ENCODE measurements around the gene MT2A.

Gene MT2A

DNA sequence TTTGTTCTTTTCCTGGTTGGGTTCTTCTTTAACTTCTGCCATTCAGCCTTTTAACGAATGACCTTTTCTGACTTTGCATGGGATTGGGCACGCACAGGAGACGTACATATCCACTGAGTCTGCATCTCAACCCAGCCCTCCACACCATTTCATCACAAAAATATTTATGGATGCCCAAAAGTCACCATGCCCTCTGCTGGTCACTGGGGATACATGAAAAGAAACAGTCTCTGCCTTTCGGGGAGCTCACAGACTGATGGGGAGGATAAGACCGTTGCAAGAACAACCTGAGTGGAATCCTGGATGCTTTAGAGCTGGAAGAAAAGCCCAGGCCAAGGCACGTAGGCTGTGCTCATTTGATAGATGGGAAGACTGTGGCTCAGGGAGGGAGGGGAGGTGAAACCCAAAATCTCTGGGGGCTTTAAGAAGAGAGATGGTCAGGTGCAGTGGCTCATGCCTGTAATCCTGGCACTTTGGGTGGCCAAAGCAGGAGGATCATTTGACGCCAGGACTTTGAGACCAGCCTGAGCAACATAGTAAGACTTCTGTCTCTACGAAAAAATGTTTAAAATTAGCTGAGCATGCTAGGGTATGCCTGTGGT lies 7.9 kb upstream of the MT2A start:
- DNase-seq (ENCODE audit: low read depth in 2 of 2, low spot score in 1 of 2), result no peak

DNA sequence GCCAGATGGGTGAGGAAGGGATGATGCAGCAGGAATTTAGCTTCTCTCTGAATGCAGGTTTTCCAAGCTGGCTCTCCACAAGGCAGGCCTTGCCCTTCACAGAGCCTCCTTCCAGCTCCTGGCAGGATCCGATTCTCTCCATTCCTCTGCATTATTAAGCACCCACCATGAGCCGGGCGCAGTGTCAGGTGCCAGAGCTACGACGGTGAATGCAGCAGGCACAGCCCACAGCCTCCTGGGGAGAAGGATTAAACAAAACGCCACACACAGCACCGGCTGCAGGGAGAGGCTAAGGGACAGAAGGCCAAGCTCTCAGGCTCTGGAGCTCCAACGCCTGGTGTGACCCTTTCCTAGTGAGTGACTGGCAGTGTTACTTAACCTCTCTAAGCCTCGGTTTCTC lies 7.1 kb upstream of the MT2A start:
- DNase-seq (ENCODE audit: low read depth in 2 of 2, low spot score in 1 of 2), result no peak

DNA sequence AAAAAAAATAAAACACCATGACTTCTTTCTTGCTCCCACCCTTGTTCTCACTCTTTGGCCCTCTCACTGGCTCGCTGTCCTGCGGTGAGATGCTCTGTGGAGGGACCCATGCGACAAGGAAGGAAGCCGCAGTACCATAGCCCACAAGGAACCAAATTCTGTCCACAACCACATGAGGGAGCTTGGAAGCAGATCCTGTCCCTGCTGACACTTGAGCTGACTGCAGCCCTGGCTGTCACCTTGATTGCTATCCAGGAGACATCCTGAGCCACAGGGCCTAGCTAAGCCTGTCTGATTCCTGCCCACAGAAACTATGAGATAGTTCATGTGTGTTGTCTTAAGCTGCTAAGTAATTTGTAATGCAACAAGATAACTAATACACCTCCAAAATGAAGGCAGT lies 4.8 kb upstream of the MT2A start:
- no peak for DNase-seq (ENCODE audit: low read depth in 2 of 2, low spot score in 1 of 2)

DNA sequence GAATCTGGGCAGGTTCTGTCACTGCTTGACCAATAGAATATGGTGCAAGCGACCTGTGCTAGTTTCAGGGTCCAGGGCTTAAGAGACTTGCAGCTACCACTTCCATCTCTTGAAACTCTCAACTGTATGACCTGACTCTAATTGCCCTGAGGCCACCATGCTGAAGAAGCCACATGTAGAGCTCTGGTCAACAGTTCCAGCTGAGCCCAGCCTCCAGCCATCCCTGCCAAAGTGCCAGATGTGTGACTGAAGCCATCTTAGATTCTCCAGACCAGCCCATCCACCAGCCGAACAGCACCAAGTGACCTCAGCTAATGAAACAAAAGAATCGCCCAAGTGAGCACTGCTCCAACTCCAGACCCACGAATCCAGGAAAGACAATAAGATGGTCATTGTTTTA lies 3.4 kb upstream of the MT2A start:
- no peak for DNase-seq (ENCODE audit: low read depth in 2 of 2, low spot score in 1 of 2)

DNA sequence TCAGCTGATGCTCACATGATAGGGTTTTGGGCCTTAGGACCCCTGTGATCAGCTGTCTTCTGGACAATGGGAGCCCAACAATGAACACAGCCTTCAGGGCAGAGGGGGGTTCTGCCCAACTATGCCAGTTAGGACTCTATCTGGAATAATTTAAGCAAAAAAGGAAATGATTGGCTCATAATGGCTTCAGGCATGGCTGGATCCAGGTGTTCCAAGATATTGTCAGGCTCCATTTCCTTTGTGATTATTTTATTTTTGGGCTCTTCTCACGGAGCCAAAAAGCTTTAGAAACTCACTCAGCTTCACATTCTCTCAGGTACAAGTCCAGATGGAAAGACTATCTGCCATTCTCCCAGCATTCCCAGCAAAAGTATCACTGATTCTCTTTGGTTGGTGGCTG lies 2.9 kb upstream of the MT2A start:
- no peak for DNase-seq (ENCODE audit: low read depth in 2 of 2, low spot score in 1 of 2)

DNA sequence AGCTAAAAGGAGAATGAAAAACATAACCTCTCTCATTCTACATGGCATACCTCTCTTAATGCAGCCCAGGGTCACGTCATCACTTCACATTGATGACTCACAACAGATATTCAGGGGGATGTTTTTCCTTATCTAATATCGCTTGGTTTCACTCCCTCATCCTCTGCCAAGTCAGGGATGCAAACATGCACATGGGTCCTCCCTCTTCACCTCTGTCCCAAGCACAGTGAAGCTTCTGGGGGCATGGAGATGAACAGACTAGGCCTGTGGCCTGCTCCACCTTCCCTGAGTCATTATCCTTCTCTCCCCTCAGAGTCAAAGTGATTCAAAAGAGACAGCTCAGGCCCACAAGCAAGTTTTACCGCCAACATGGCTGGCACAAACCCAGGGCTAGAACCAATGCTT lies 2.3 kb upstream of the MT2A start:
- no peak for DNase-seq (ENCODE audit: low read depth in 2 of 2, low spot score in 1 of 2)

DNA sequence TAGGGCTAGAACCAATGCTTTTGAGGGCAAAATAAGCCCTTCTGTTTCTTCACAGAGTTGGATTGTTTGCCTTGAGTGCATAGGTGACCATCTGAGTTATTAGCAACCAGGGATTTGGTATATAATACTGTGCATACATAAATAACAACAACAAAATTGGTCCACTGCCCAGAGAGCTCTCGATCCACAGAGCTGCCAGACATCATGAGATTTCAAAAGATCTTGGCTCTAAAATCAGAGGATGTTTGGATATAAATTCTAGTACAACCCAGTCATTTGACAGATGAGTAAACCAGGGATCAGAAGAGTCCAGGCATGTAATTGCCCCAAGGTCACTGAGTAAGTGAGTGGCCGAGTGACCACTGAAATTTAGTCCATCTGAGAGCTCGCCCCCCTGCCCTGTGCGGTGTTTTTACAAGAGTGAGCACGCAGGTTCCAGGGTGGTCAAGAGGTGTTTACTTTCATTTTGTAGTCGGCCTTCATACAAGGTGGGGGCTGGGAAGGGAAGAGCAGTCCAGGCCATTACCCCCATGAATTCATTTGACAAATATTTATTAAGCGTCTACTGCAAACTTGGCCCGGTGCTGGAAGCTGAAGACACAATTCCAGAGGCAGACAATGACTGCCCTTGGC lies 1.8 kb upstream of the MT2A start:
- DNase-seq (ENCODE audit: low read depth in 2 of 2, low spot score in 1 of 2), result no peak

DNA sequence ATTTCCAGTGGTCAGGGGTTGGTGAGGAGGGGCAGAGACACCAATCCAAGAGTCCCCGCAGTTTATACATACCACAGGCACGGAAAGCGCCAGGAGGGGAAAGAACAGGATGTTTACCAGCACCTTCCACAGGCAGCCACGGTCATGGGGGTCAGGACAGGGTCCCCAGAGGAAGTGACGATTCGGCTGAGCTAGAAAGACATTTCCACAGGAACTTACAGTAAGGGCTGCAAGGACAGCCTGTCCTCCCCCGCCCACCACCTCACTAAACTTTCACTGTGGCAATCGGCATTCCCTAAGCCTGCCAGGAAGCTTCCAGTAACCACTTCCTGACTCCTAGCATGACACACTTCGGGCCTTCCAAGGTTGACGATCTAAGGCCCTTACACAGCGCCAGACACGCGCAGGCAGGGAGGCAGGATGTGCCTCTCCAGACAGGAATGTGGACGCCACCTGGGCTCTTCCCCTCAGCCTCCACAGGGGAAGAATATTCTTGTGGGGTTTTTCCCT lies 1.2 kb upstream of the MT2A start:
- no peak for DNase-seq (ENCODE audit: low read depth in 2 of 2, low spot score in 1 of 2)

DNA sequence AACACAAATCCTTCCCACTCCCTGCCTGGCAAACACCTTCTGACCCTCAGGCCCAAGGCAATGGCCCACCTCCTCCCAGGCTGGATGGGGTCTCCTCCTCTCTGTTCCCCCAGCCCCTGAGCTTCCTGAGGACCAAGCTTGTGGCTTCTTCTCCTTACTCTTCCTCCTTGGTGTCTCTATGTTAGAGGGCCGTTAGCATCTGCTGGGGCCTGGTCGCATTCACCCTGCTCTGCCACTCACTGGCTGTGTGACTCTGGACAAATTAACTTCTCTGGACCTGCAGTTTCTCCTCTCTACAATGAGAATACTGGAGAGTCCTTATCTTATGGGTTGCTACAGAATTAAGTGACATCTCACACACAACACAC lies 725 bp upstream of the MT2A start:
- no peak for DNase-seq (ENCODE audit: low read depth in 2 of 2, low spot score in 1 of 2)

DNA sequence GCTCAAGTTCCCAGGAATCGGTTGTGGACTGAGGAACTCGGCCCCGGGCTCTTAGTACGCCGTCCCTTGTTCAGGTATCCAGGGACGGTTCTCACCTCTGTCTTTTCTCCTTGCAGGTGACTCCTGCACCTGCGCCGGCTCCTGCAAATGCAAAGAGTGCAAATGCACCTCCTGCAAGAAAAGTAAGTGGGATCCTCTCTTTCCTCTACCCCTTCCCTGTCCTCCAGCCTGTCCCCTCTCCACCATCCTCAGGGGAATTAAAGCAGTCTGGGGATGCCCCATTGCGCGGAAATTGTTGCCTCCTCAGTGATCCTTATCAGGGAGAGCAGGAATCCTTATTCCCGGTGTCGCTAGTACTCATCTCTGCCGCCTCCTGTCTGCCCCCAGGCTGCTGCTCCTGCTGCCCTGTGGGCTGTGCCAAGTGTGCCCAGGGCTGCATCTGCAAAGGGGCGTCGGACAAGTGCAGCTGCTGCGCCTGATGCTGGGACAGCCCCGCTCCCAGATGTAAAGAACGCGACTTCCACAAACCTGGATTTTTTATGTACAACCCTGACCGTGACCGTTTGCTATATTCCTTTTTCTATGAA lies 585 bp downstream of the MT2A start:
- no peak for DNase-seq (ENCODE audit: low read depth in 2 of 2, low spot score in 1 of 2)

DNA sequence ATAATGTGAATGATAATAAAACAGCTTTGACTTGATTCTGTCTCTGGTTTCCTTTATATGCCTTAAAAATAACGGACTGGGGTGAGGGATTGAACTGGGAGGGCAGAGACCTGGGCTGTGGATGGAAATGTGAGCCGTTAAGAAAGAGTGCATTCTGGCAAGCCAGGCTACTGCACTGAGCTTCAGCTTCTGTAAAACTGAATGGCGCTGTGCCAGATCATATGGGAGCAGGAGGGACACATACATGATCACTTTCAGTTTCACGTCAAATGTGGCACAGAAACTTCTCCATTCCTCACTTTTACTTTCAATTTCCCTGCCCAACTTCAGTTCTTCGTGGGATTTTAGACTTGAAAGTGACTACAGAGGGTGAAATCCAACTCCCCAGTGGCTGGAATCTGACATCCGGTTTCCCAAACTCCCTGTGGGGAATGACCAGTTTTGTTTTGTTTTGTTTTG lies 1.1 kb downstream of the MT2A start:
- peak; percentile 47 to 48 for DNase-seq (ENCODE audit: low read depth in 2 of 2, low spot score in 1 of 2)

DNA sequence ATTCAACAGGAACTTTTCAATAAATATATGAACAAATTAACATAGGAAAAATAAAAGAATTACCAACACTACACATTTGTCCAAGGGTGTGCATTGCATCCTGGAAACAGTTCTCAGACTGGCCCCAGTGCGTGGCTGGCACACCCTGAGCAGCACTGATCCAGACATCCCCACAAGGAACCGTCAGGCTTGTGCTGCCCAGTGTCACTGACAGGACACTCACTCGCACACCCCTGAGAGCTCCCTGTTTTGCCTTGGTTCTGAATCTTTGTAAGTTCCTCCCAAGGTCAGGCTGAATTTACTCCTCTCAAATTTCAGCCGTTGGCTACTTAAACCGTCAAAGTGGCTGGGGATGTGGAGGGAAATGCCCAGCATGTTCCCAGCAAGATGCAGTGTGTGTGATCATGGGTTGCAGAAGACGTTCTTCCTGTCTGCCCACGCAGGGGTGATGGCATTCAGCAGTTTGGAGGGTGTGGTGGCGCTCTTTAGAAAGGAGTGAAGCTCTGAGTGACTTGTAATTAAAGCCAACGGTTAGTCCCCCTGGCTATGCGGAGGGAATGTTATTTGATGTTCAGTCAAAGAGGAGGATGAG lies 1.7 kb downstream of the MT2A start:
- DNase-seq (ENCODE audit: low read depth in 2 of 2, low spot score in 1 of 2), result peak; percentile 46 to 58

DNA sequence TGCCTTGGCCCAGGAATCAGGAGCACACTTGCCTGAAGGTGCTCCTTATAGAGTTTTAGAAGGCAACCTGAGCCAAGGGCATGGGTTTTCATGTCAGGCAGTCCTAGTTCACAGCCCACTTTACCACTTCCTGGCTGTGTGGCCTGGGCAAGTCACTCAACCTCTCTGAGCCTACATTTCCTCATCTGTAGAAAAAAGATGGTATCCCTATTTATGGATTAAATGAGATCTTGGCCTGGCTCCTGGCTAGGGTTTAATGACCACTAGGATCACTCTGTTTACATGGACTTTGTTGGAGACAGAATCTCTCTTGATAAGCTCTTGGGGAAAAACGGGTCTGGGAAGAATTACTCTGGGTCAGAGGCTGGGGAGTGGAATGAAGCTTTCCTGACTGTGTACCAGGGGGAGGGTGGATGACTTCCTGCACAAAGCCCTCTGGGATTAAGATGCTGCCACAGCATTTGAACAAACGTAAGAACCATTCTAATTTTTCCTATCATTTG lies 2.3 kb downstream of the MT2A start:
- DNase-seq (ENCODE audit: low read depth in 2 of 2, low spot score in 1 of 2), result no peak

DNA sequence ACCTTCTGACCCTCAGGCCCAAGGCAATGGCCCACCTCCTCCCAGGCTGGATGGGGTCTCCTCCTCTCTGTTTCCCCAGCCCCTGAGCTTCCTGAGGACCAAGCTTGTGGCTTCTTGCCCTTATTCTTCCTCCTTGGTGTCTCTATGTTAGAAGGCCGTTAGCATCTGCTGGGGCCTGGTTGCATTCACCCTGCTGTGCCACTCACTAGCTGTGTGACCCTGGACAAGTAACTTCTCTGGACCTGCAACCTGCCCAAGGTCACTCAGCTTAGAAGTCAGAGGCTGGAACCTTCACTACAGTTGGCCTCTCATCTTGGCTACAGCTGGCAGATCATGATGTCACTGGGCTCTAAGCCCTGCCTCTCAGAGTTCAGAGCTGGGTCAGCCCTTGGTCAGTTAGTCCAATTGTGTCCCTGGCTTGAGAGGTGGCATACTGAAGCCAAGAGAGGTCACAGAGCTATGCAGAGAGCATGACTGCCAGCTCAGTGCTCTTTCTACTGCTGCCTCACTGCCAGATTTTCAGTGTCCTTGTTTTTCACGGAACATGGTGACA lies 3.0 kb downstream of the MT2A start:
- no peak for DNase-seq (ENCODE audit: low read depth in 2 of 2, low spot score in 1 of 2)

DNA sequence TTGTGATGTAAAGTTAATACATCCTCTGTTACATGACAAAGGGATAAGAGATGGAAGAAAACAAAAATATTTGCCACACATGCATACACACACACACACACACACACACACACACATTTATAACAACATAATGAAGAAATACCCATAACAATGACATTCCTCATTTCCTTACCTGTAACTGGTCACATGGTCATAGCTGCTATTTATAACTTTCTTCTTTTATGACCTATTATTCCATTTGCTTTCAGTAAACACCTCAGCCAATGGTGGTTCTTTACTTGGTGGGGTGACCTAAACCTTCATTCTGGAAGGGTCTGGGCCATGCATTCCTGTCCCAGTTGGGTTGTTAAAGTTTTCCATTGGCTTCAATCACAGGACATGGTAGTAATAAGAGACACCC lies 5.3 kb downstream of the MT2A start:
- no peak for DNase-seq (ENCODE audit: low read depth in 2 of 2, low spot score in 1 of 2)

DNA sequence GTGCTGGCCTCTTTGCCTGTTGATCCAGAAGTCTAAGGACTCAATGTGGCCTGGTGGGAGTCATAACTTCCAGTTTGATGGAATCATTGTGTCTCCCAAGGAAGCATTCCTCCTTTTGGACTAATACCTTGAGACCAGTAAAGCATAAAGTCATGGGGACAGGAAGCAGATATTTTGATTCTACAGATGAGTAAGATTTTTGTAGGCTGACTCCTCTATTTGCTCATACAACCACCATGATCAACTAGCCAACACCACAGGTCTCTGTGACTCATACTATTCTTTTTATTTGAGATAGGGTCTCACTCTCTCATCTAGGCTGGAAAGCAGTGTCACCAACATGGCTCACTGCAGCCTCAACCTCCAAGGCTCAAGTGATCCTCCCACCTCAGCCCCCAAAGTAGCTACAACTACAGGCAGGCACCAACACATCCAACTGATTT lies 6.2 kb downstream of the MT2A start:
- no peak for DNase-seq (ENCODE audit: low read depth in 2 of 2, low spot score in 1 of 2)

DNA sequence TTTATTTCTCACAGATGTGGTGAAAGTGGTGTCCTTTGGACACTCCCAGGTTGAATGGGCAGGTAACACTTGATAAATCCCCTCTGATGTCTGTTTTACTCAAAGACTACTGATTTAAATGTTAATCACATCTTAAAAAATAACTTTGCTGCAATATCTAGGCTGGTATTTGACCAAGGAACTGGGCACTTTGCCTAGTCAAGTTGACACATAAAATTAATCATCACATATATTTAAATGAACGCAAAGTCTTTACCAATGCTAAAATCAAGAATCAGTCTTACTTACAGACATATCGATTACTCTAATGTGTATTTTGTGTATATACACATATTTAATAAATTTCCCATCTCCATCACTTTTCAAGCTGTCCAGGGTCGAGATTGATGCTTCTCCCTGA lies 7.0 kb downstream of the MT2A start:
- no peak for DNase-seq (ENCODE audit: low read depth in 2 of 2, low spot score in 1 of 2)

DNA sequence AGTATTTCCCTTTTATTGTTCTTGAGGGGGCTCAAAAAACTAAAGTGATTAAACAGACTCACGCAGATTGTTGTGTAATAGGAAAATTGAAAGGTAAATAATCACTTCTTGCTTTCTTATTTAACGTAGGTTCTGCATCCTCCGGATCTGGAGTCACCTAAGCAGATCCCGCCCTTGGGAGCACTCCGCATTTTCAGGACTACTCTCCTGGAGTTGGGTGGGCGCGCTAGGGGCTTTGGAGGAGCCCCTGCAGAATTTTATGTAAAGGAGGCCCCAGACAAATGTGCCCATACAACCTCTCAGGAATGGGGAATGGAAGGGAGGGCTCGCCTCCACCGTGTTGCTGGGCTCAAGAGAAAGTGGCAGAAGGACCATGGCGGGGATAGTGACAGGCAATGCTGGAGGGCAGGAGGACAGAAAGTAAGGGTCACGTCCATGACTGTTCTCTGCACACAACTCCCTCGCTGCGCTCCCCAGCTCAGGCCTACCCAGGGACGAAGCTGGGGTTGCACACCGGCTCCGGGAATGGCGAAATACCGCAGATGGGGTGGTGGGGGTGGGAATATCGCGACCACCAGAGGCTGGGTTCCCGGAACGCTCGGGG lies 8.3 kb downstream of the MT2A start:
- no peak for DNase-seq (ENCODE audit: low read depth in 2 of 2, low spot score in 1 of 2)

DNA sequence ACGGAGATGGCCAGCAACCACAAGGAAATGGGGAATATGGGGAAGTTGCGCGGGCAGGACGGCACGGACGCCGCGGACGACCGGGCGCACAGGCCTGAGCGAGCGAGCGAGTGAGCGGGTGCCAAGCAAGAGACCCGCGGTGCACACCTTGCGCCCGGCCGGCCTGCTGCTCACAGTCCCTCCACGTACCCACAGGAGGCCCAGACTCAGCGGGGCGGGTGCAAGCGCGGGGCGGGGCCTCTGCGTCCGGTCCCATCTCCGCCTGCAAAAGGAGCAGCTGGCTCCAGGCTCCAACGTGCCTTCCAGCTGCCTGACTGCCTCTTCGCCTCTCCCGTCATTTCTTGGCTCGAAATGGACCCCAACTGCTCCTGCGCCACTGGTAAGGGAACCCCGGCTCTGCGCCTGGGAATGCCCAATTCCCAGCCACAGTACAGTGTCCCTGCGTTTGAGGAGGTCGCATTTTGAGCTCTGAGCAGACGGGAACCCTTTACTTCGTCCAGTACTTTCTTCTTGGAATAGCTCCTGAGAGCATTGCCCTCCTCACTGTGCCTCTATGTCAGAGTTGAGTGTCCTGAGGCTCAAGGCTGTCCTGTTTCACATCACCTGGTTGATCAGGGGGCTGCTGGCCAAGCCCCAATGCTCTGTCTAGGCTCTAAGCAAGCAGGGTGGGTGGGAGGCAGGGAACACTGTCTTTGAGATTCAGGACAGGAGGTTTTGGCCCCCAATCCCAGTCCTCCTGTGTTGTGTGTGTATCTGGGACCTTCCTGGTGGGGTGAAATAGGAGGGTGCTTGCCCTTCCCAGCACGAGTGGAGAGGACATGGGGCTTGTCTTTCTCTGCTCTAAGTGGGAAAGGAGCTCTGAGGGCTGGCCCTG lies 9.1 kb downstream of the MT2A start:
- DNase-seq (ENCODE audit: low read depth in 2 of 2, low spot score in 1 of 2), result no peak

DNA sequence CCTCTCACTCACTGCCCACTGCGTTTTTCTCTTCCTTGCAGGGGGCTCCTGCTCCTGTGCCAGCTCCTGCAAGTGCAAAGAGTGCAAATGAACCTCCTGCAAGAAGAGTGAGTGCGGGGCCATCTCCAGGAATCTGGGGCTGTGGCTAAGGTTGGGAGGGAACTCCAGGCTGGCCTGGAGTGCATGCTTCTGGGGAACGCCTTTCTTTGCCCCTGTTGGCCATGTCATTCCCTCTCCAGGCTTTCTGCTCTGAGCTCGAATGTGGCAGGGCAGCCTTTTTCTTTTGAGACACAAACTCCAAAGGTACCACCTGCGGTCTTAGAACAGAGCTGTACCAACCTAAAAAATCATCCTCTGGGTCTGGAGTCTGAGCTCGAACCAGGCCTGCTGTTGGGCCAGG lies 9.8 kb downstream of the MT2A start:
- DNase-seq (ENCODE audit: low read depth in 2 of 2, low spot score in 1 of 2), result no peak

All from stimulated activated CD8-positive, alpha-beta memory T cell treated with anti-CD3 and anti-CD28 coated beads, Interleukin-4, amount 100 ng/mL, for 4 hours (primary cell).